Panc1 (cell line): ENCODE measurements around the gene SLC16A5.

Source experiments
- POLR2AphosphoS5 ChIP-seq: IDR thresholded peaks from 2 replicates; pipeline ENCODE4 v1.6.1; 2012; ENCODE audit warnings: mild to moderate bottlenecking, low read depth, low read length, moderate library complexity
- REST ChIP-seq, 2 experiments: IDR thresholded peaks; 2 replicates each; pipeline ENCODE4 v1.6.1; 2011 to 2012; ENCODE audit warnings: low read depth in 2 of 2, control low read depth in 1 of 2, low read length in 1 of 2, mild to moderate bottlenecking in 1 of 2, moderate library complexity in 1 of 2; ENCODE audit not compliant: insufficient read depth in 1 of 2
- TF ChIP-seq, protein P1 (sequence below): fragments of 450-650 bp; IDR thresholded peaks from 2 replicates; pipeline ENCODE4 v1.5.1; 2017; ENCODE audit warnings: mild to moderate bottlenecking

GRCh38 chr17:75094871-75095399, 7.2 kb downstream of the SLC16A5 start:
- no peak for TF ChIP-seq POLR2AphosphoS5
- TF ChIP-seq, protein P1, sequence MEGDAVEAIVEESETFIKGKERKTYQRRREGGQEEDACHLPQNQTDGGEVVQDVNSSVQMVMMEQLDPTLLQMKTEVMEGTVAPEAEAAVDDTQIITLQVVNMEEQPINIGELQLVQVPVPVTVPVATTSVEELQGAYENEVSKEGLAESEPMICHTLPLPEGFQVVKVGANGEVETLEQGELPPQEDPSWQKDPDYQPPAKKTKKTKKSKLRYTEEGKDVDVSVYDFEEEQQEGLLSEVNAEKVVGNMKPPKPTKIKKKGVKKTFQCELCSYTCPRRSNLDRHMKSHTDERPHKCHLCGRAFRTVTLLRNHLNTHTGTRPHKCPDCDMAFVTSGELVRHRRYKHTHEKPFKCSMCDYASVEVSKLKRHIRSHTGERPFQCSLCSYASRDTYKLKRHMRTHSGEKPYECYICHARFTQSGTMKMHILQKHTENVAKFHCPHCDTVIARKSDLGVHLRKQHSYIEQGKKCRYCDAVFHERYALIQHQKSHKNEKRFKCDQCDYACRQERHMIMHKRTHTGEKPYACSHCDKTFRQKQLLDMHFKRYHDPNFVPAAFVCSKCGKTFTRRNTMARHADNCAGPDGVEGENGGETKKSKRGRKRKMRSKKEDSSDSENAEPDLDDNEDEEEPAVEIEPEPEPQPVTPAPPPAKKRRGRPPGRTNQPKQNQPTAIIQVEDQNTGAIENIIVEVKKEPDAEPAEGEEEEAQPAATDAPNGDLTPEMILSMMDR, result no peak
- no peak for TF ChIP-seq REST (IDR thresholded peaks at IDR 0.05; ENCODE audit: insufficient read depth in 1 of 2, low read depth in 2 of 2, low read length in 1 of 2)
